Heart right ventricle (tissue), 16 donors: ENCODE measurements around the gene TMPRSS11A. TPM values are rescaled to one million over a fixed set of nuclear protein-coding genes. Genes with fewer than 3 reads are reported as not detected.

Source experiments
- ATAC-seq, 8 donors: fragments of 200-7000 bp; cut with Tn5 transposase; one replicate each; pipeline ENCODE4 v1.9.1; 2020; ENCODE audit warnings: mild to moderate bottlenecking in 8 of 8, moderate library complexity in 8 of 8, moderate number of reproducible peaks in 1 of 8
- DNase-seq, 2 donors: peaks; one replicate each; pipeline ENCODE4 v3.0.0-alpha.2; 2020
- H3K27ac ChIP-seq, 10 donors: fragments of 200-600 bp; sonication (generic) in 2 of 10; one replicate each; pipeline versions ENCODE4 v1.5.0 to v1.8.0; 2020 to 2022; ENCODE audit warnings: mild to moderate bottlenecking in 3 of 10
- H3K27me3 ChIP-seq, 7 donors: fragments of 200-600 bp; one replicate each; pipeline ENCODE4 v1.8.0; 2021 to 2022; ENCODE audit warnings: mild to moderate bottlenecking in 2 of 7
- H3K36me3 ChIP-seq, 9 donors: fragments of 200-600 bp; sonication (generic) in 1 of 9; one replicate each; pipeline versions ENCODE4 v1.5.0 to v1.8.0; 2020 to 2022; ENCODE audit warnings: mild to moderate bottlenecking in 2 of 9
- H3K4me1 ChIP-seq, 9 donors: fragments of 200-600 bp; sonication (generic) in 1 of 9; one replicate each; pipeline versions ENCODE4 v1.5.0 to v1.8.0; 2020 to 2022; ENCODE audit warnings: mild to moderate bottlenecking in 4 of 9
- H3K4me3 ChIP-seq, 10 donors: fragments of 200-600 bp; sonication (generic) in 2 of 10; one replicate each; pipeline versions ENCODE4 v1.5.0 to v1.8.0; 2020 to 2022; ENCODE audit warnings: mild to moderate bottlenecking in 7 of 10, moderate library complexity in 2 of 10
- H3K9me3 ChIP-seq, 11 donors: fragments of 200-600 bp in 10 of 11; sonication (generic) in 2 of 11; one replicate each; pipeline versions ENCODE4 v1.5.0 to v1.8.0; 2013 to 2022; ENCODE audit warnings: mild to moderate bottlenecking in 2 of 11, control low read depth in 1 of 11, moderate library complexity in 1 of 11
- CTCF ChIP-seq, 9 donors: fragments of 200-600 bp; sonication (generic) in 2 of 9; IDR thresholded peaks; one replicate each; pipeline versions ENCODE4 v1.5.0 to v1.8.0; 2021 to 2022; ENCODE audit warnings: antibody characterized with exemption in 9 of 9, mild to moderate bottlenecking in 5 of 9, moderate library complexity in 1 of 9
- WGBS, 2 donors: extraction: QIAGEN DNeasy Blood & Tissue Kit; methylation state at CpG; one replicate each; pipeline ENCODE4 v1.1.7; 2013; ENCODE audit warnings: inconsistent platforms in 1 of 2; 5-methylcytosine and 5-hydroxymethylcytosine counted together
- intact Hi-C, 10 donors: fragments of 100-400 bp; cut with DNase I; formaldehyde crosslinking; loops; one replicate each; pipeline versions ENCODE4 v1.11.1 to v1.14.2; 2022
- polyA plus RNA-seq, 2 donors: library from polyadenylated mRNA; stranded (reverse); fragments of 200-250 nt; gene quantifications; one replicate each; pipeline ENCODE4 v1.2.3, GENCODE V29; 2013
- total RNA-seq, 10 donors: library from RNA; stranded (reverse); fragmentation: NEBNext Ultra II Directional in 3 of 10; extraction: Animal tissue kit (Norgen Biotek cat#: 25700) in 3 of 10; gene quantifications; one replicate each; pipeline versions ENCODE4 v1.2.1 to v1.2.4, GENCODE V29; 2021 to 2023
- donor health status: Arrhythmogenic right ventricular cardiomyopathy.
- donor health status: ischemic (EF 13 %, LVEDD 7.1; RV severe dilation, severe dysfunction).
- donor health status: healthy with polysubstance abuse.
- donor health status: DM: no; HTN: yes; CAD: no.
- donor health status: DM: no; HTN: no; CAD: no.
- donor health status: ischemic (EF 25% LVEDD 6.9; RV normal size, moderate dysfunction).
- donor health status: ischemic (EF 25% LVEDD 5.7; RV mildly dilated, moderate dysfunction).
- donor health status: healthy.
- donor health status: DM: yes; HTN: yes; CAD: no.
- donor health status: Ischemic cardiomyopathy.
- donor health status: ischemic (EF 35%, LVEDD 5.7; RV mildly dilated, moderate dysfunction).
- donor health status: nonischemic (EF 11% LVEDD 7.7; RV severe dilation, severe dysfunction).
- donor health status: DM: yes; HTN: yes; CAD: no.
- donor health status: PGD.
- donor health status: ischemic (EF 29% LVEDD 5.4; RV normal size, mild dysfunction).
- donor health status: nonischemic (EF 23%, LVEDD 6.1; RV moderate dilation, normal function).

The TMPRSS11A gene
- total and polyA plus RNA-seq, 12 donors, result 0.01 TPM; not detected in 11

DNA sequence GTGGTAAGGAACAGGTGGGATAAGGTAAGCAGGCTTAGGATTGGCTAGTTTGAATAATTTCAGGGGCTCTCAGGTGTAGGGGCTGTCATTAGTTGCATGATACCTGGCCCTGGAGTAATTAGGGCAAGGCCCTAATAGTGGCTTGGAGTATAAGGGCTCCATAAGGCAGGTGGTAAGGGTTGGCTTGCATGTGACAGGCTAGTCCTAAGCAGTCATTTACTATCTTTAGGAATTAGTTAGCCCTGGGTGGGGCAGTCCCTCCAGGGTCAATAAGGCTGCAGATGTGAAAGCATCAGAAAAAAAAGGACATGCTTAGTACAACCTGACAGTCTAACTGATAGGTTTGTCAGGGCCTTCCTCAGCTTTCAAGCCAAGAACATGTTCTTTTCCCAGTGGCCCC lies 71.6 kb downstream of the TMPRSS11A start:
- no peak for TF ChIP-seq CTCF (IDR thresholded peaks at IDR 0.05)
- no peaks in the 10 kb centered on the region for H3K27me3 ChIP-seq
- no peaks in the 10 kb centered on the region for H3K4me1 ChIP-seq
- H3K9me3 ChIP-seq, result peaks cover 0 to 9% (median 0%) of the 10 kb centered on the region in 11 donors
- no peak overlapping the region for H3K27ac ChIP-seq
- no peaks in the 10 kb centered on the region for H3K36me3 ChIP-seq
- intact Hi-C loops, result no loop called here
- no peak overlapping the region for H3K4me3 ChIP-seq
- DNase-seq, result no peak
- ATAC-seq, result no peak

DNA sequence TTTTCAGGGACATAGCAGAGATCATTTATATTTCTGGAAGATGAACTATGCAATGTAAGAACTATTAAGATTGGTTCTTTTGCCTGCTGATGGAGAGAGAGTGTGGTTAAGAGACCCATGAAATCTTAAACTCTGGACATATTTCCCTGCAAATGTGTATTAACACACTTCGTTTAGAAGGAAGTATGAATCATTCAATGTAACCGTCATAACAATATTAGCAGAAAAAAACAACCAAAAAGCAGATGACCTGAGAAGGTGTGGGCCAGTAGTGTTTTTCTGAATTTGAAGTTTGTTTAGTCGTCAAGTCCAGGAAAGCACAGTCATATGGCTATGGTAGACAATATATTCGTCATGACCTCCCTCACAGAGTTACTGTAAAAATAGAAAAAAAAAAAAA lies 77.0 kb downstream of the TMPRSS11A start:
- H3K27ac ChIP-seq, result peak overlapping the region in 1 of 10 donors; percentile 2
- intact Hi-C loops, result no loop called here
- WGBS, 2 donors, result 76 to 81% methylated on average over 4 of the region's 4 CpGs
- DNase-seq, result no peak
- peaks cover 0 to 21% (median 0%) of the 10 kb centered on the region in 9 donors for H3K4me1 ChIP-seq
- H3K4me3 ChIP-seq, result no peak overlapping the region
- no peak for TF ChIP-seq CTCF (IDR thresholded peaks at IDR 0.05)
- no peaks in the 10 kb centered on the region for H3K27me3 ChIP-seq
- no peaks in the 10 kb centered on the region for H3K36me3 ChIP-seq
- no peaks in the 10 kb centered on the region for H3K9me3 ChIP-seq
- no peak for ATAC-seq

DNA sequence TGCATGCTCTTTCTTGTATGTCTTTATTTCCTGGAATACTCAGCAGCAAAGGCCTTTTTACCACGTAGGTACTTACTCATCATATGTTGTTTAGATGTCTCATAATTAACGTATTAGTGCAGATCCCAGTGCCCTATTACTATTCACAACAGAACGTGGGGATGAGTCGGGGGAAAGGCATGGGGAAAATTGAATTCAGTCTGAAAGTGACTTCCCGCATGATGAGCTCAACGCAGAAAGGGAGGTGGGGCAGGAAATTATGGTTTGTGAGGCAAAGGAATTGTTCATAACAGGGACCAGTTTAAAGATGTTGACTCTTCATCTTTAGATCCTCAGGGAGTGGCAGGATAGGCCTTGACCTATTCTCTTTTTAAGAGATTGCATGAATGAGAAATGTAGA lies 77.5 kb downstream of the TMPRSS11A start:
- H3K27me3 ChIP-seq, result no peaks in the 10 kb centered on the region
- no peak for TF ChIP-seq CTCF (IDR thresholded peaks at IDR 0.05)
- no peak overlapping the region for H3K4me3 ChIP-seq
- peaks cover 0 to 21% (median 0%) of the 10 kb centered on the region in 9 donors for H3K4me1 ChIP-seq
- intact Hi-C loops, result no loop called here
- H3K9me3 ChIP-seq, result no peaks in the 10 kb centered on the region
- no peaks in the 10 kb centered on the region for H3K36me3 ChIP-seq
- DNase-seq, result no peak
- peak overlapping the region in 1 of 10 donors; percentile 2 for H3K27ac ChIP-seq
- 44 to 59% methylated on average over 6 of the region's 6 CpGs for WGBS, 2 donors
- no peak for ATAC-seq

GRCh38 chr4:67884701-67885100 lies 78.6 kb downstream of the TMPRSS11A start:
- Histone ChIP-seq H3K4me1 (peaks cover 0 to 21% (median 0%) of the 10 kb centered on the region in 9 donors), H3K4me3 (no peak overlapping the region), H3K27ac (no peak overlapping the region), H3K9me3 (no peaks in the 10 kb centered on the region), H3K27me3 (no peaks in the 10 kb centered on the region), H3K36me3 (no peaks in the 10 kb centered on the region)
- DNase-seq, result no peak
- no peak for TF ChIP-seq CTCF (IDR thresholded peaks at IDR 0.05)
- no peak for ATAC-seq
- intact Hi-C loops, result loop anchor here in 1 of 10 donors (5.0 kb wide), 1 partner anchor 1598 kb away; no protein-coding TSS in a partner anchor
